ENCODE data around the gene ZBTB42. TPM values are rescaled to one million over a fixed set of nuclear protein-coding genes. Genes with fewer than 3 reads are reported as not detected.
A peak's percentile ranks its signal among the peaks of the same experiment; 100 is the strongest.

The ZBTB42 gene
- total and polyA plus RNA-seq, 2 of the 13 experiments (the other 11 are each of a cell fraction or from before 2014, with no cell fraction given): 2.8 to 4.2 TPM

DNA sequence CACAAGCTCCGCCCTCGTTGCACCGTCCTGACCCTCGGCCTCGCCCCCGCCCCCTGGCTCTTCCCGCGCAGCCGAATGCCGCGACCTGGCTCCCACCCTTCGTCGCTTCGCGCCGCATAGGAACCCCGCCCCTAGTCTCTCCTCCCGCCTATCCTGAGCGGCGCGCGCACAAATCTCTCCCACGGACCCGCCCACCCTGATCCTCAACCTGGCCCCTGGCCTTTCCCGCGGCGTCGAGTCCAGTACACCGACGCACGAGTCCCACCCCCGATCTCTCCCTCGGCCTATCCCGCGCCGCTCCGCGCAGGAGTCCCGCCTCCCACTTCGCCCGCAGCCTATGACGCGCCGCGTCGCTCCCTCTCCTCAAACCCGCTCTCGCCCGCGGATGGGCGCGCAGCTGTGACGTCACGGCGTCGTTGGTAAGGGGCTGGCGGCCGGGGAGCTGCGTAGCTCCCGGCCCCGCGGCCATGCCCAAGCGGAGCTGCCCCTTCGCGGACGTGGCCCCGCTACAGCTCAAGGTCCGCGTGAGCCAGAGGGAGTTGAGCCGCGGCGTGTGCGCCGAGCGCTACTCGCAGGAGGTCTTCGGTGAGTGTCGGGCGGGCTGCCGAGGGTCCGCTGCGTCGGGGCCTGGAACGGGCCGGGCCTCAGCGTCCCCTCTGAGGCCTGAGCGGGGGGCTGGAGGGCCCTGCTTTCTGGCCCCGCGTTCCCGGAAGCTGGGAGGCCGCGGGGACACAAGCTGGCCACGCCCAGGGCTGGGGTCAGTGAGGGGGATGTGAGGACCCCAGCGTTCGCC lies 48.0 kb upstream of the ZBTB42 start, which contains the start of gene SIVA1 (continued):
- TF ChIP-seq, protein P1, sequence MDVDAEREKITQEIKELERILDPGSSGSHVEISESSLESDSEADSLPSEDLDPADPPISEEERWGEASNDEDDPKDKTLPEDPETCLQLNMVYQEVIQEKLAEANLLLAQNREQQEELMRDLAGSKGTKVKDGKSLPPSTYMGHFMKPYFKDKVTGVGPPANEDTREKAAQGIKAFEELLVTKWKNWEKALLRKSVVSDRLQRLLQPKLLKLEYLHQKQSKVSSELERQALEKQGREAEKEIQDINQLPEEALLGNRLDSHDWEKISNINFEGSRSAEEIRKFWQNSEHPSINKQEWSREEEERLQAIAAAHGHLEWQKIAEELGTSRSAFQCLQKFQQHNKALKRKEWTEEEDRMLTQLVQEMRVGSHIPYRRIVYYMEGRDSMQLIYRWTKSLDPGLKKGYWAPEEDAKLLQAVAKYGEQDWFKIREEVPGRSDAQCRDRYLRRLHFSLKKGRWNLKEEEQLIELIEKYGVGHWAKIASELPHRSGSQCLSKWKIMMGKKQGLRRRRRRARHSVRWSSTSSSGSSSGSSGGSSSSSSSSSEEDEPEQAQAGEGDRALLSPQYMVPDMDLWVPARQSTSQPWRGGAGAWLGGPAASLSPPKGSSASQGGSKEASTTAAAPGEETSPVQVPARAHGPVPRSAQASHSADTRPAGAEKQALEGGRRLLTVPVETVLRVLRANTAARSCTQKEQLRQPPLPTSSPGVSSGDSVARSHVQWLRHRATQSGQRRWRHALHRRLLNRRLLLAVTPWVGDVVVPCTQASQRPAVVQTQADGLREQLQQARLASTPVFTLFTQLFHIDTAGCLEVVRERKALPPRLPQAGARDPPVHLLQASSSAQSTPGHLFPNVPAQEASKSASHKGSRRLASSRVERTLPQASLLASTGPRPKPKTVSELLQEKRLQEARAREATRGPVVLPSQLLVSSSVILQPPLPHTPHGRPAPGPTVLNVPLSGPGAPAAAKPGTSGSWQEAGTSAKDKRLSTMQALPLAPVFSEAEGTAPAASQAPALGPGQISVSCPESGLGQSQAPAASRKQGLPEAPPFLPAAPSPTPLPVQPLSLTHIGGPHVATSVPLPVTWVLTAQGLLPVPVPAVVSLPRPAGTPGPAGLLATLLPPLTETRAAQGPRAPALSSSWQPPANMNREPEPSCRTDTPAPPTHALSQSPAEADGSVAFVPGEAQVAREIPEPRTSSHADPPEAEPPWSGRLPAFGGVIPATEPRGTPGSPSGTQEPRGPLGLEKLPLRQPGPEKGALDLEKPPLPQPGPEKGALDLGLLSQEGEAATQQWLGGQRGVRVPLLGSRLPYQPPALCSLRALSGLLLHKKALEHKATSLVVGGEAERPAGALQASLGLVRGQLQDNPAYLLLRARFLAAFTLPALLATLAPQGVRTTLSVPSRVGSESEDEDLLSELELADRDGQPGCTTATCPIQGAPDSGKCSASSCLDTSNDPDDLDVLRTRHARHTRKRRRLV (CRISPR knock-in tag; IDR thresholded peaks at IDR 0.05): peak; percentile 80; the same call in 1 of the 2 replicates
- TF ChIP-seq PHF5A (CRISPR knock-in tag; IDR thresholded peaks at IDR 0.05; ENCODE audit: low read depth, unreplicated experiment) (peak; percentile 43), PLRG1 (conservative IDR thresholded peaks at IDR 0.05) (no peak), ZNF709 (CRISPR knock-in tag; IDR thresholded peaks at IDR 0.05) (no peak), ZNF441 (CRISPR knock-in tag; IDR thresholded peaks at IDR 0.05; ENCODE audit: borderline replicate concordance) (no peak), TCF7L2 (IDR thresholded peaks at IDR 0.05; ENCODE audit: low read depth, low read length) (no peak), ZNF136 (CRISPR knock-in tag; IDR thresholded peaks at IDR 0.05; ENCODE audit: low read depth) (peak; percentile 54), RCOR2 (CRISPR knock-in tag; IDR thresholded peaks at IDR 0.05) (no peak), ZNF782 (CRISPR knock-in tag; IDR thresholded peaks at IDR 0.05; ENCODE audit: borderline replicate concordance) (peak; percentile 55; the same call in 1 of the 2 replicates), FOXA1 (IDR thresholded peaks at IDR 0.05) (no peak), FOXA1 (CRISPR knock-in tag; IDR thresholded peaks at IDR 0.05) (peak; percentile 18; the same call in 1 of the 2 replicates), EHMT2 (IDR thresholded peaks at IDR 0.05; ENCODE audit: borderline replicate concordance, low read depth, low read length) (no peak), ZNF790 (CRISPR knock-in tag; IDR thresholded peaks at IDR 0.05; ENCODE audit: borderline replicate concordance) (no peak)
- TF ChIP-seq, protein P2, sequence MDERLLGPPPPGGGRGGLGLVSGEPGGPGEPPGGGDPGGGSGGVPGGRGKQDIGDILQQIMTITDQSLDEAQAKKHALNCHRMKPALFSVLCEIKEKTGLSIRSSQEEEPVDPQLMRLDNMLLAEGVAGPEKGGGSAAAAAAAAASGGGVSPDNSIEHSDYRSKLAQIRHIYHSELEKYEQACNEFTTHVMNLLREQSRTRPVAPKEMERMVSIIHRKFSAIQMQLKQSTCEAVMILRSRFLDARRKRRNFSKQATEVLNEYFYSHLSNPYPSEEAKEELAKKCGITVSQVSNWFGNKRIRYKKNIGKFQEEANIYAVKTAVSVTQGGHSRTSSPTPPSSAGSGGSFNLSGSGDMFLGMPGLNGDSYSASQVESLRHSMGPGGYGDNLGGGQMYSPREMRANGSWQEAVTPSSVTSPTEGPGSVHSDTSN (CRISPR knock-in tag; IDR thresholded peaks at IDR 0.05): no peak
- TF ChIP-seq, protein P3, sequence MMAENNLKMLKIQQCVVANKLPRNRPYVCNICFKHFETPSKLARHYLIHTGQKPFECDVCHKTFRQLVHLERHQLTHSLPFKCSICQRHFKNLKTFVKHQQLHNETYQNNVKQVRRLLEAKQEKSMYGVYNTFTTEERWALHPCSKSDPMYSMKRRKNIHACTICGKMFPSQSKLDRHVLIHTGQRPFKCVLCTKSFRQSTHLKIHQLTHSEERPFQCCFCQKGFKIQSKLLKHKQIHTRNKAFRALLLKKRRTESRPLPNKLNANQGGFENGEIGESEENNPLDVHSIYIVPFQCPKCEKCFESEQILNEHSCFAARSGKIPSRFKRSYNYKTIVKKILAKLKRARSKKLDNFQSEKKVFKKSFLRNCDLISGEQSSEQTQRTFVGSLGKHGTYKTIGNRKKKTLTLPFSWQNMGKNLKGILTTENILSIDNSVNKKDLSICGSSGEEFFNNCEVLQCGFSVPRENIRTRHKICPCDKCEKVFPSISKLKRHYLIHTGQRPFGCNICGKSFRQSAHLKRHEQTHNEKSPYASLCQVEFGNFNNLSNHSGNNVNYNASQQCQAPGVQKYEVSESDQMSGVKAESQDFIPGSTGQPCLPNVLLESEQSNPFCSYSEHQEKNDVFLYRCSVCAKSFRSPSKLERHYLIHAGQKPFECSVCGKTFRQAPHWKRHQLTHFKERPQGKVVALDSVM (CRISPR knock-in tag; IDR thresholded peaks at IDR 0.05): no peak

All from HepG2 (cell line).